OCI-LY3 (cell line): ENCODE results near the gene SLC25A10.

Experiments used
- H2AFZ ChIP-seq: fragments of 200-600, 300-600 bp; shearing (Covaris generic); 2 replicates; pipeline ENCODE4 v1.6.0; 2014; ENCODE audit warnings: antibody characterized with exemption, low read depth, low read length
- H3K27ac ChIP-seq: fragments of 200-600, 300-600 bp; sonication (generic); 2 replicates; pipeline ENCODE4 v1.5.1; 2014; ENCODE audit warnings: mild to moderate bottlenecking, low read length, moderate library complexity, mixed read lengths
- H3K27me3 ChIP-seq: fragments of 200-600, 300-600 bp; sonication (generic); 2 replicates; pipeline ENCODE4 v1.6.1; 2014; ENCODE audit warnings: low read depth, low read length, mixed read lengths
- H3K36me3 ChIP-seq: fragments of 200-600, 300-600 bp; sonication (generic); replicated peaks from 2 replicates; pipeline ENCODE3; 2014; ENCODE audit warnings: low read depth, low read length, mixed read lengths
- H3K4me1 ChIP-seq: fragments of 300-600, 200-600 bp; sonication (generic); 2 replicates; pipeline ENCODE4 v1.6.1; 2014; ENCODE audit warnings: low read length, mixed read lengths
- H3K4me2 ChIP-seq: fragments of 200-600, 300-600 bp; sonication (generic); 2 replicates; pipeline ENCODE4 v1.6.1; 2014; ENCODE audit warnings: low read length, mixed read lengths
- H3K4me3 ChIP-seq: fragments of 300-600, 200-600 bp; sonication (generic); 2 replicates; pipeline ENCODE4 v1.5.1; 2014; ENCODE audit warnings: antibody characterized with exemption, mild to moderate bottlenecking, low read length, moderate library complexity
- H3K79me2 ChIP-seq: fragments of 300-600, 200-600 bp; shearing (Covaris generic); 2 replicates; pipeline ENCODE4 v1.6.1; 2014; ENCODE audit warnings: mild to moderate bottlenecking, low read length, mixed read lengths
- H3K9ac ChIP-seq: fragments of 300-600, 200-600 bp; shearing (Covaris generic); 2 replicates; pipeline ENCODE4 v1.6.0; 2014; ENCODE audit warnings: mild to moderate bottlenecking, low read length, moderate library complexity
- H3K9me3 ChIP-seq: fragments of 200-600, 300-600 bp; shearing (Covaris generic); 2 replicates; pipeline ENCODE4 v1.6.1; 2014; ENCODE audit warnings: low read length, mixed read lengths; ENCODE audit not compliant: insufficient read depth
- H4K20me1 ChIP-seq: fragments of 200-600, 300-600 bp; sonication (generic); 2 replicates; pipeline ENCODE4 v1.6.1; 2016; ENCODE audit warnings: low read length, mixed read lengths; ENCODE audit not compliant: insufficient read depth
- EZH2phosphoT487 ChIP-seq: fragments of 200-600 bp; shearing (Covaris generic); IDR thresholded peaks from 2 replicates; pipeline ENCODE4 v1.6.1; 2018; ENCODE audit warnings: antibody characterized with exemption, mixed run types, low read depth
- TF ChIP-seq, protein P1 (sequence below): fragments of 200-600, 300-600 bp; sonication (generic); IDR thresholded peaks from 2 replicates; pipeline ENCODE4 v1.5.1; 2014; ENCODE audit warnings: antibody characterized with exemption, low read length, low read depth

The SLC25A10 gene

DNA sequence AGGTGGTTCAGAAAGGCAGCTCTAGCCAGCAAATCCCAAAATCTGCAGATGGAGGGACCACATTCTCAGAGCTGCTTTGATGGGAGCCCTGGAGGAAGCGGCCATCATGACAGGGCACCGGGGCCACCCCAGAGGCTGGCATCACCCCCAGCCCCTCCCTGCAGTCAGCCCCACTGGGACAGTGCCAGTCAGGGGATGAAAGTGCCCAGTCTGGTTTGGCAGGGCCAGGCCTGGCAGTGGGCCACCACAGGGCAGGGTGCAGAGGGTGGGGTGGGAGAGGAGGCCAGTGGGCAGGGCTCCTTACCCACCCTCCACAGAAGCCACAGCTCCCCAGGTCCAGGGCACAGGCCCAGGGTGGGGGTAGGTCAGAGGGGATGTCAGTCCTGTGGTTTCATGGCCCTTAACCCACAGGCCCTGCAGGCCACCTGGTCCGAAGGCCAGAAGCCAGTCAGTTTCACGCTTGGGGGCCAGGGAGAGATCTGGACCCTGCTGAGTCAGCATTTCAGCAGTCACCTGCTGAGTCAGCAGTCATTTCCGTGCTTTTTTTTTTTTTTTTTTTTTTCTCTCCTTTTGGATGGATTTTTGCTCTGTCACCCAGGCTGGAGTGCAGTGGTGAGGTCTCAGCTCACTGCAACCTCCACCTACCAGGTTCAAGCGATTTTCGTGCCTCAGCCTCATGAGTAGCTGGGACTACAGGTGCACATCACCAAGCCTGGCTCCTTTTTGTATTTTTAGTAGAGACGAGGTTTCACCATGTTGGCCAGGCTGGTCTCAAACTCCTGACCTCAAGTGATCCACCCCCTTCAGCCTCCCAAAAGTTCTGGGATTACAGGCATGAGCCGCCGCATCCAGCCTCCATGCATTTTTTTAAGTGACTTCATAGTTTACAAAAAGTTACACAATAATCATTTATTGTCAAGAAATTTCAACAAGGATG is 10.4 kb downstream of the SLC25A10 start:
- Histone ChIP-seq H3K4me2 (no peak overlapping the region), H3K4me1 (peaks cover 10% of the 10 kb centered on the region), H3K79me2 (no peaks in the 10 kb centered on the region), H3K9ac (no peak overlapping the region), H3K4me3 (no peak overlapping the region), H3K27me3 (0 out of 2 replicates have a peak, but pooled peaks cover 6% of the 10 kb centered on the region), H4K20me1 (no peaks in the 10 kb centered on the region), H2AFZ (no peak overlapping the region), H3K9me3 (no peaks in the 10 kb centered on the region), H3K36me3 (peaks cover 4% of the 10 kb centered on the region), H3K27ac (no peak overlapping the region)
- no peak for TF ChIP-seq EZH2phosphoT487
- TF ChIP-seq, protein P1, sequence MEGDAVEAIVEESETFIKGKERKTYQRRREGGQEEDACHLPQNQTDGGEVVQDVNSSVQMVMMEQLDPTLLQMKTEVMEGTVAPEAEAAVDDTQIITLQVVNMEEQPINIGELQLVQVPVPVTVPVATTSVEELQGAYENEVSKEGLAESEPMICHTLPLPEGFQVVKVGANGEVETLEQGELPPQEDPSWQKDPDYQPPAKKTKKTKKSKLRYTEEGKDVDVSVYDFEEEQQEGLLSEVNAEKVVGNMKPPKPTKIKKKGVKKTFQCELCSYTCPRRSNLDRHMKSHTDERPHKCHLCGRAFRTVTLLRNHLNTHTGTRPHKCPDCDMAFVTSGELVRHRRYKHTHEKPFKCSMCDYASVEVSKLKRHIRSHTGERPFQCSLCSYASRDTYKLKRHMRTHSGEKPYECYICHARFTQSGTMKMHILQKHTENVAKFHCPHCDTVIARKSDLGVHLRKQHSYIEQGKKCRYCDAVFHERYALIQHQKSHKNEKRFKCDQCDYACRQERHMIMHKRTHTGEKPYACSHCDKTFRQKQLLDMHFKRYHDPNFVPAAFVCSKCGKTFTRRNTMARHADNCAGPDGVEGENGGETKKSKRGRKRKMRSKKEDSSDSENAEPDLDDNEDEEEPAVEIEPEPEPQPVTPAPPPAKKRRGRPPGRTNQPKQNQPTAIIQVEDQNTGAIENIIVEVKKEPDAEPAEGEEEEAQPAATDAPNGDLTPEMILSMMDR: no peak

- H3K4me2 ChIP-seq: no peak overlapping the region
- 0 out of 2 replicates have a peak, but pooled peaks cover 6% of the 10 kb centered on the region for H3K27me3 ChIP-seq
- H3K27ac ChIP-seq: no peak overlapping the region
Measured at GRCh38 chr17:81723651-81724209, 11.6 kb downstream of the SLC25A10 start.

GRCh38 chr17:81725439-81725838 is 13.4 kb downstream of the SLC25A10 start:
- Histone ChIP-seq H3K4me1 (peaks cover 10% of the 10 kb centered on the region), H3K4me2 (no peak overlapping the region), H3K4me3 (no peak overlapping the region), H3K9me3 (no peaks in the 10 kb centered on the region), H3K79me2 (no peaks in the 10 kb centered on the region), H3K9ac (no peak overlapping the region), H3K27me3 (peaks cover 10% of the 10 kb centered on the region; the same call in 1 of the 2 replicates), H3K27ac (no peak overlapping the region), H3K36me3 (no peaks in the 10 kb centered on the region), H2AFZ (no peak overlapping the region), H4K20me1 (no peaks in the 10 kb centered on the region)
- TF ChIP-seq, protein P1: no peak
- TF ChIP-seq EZH2phosphoT487: no peak

More at GRCh38 chr17:81723651-81724209, 11.6 kb downstream of the SLC25A10 start:
- Histone ChIP-seq H3K9me3 (no peaks in the 10 kb centered on the region), H3K9ac (no peak overlapping the region), H3K4me3 (no peak overlapping the region), H4K20me1 (no peaks in the 10 kb centered on the region), H3K36me3 (no peaks in the 10 kb centered on the region), H3K4me1 (peaks cover 10% of the 10 kb centered on the region), H3K79me2 (no peaks in the 10 kb centered on the region), H2AFZ (no peak overlapping the region)
- TF ChIP-seq, protein P1: no peak
- TF ChIP-seq EZH2phosphoT487: no peak

DNA sequence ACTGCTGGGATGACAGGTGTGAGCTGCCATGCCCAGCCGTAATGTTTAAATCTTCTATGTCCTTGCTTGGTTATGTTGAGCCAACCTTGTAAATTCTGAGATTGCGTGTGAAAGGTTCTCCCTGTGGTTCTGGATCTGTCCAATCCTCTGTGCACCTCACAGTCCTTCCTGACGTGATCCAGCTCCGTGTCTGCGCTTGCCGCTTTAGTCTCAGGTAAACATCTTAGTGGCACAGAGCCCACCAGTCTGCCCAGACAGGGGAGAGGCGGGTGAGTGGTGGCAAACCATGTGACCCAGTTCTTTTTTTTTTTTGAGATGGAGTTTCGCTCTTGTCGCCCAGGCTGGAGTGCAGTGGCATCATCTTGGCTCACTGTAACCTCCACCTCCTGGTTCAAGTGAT is 13.9 kb downstream of the SLC25A10 start:
- Histone ChIP-seq H2AFZ (no peak overlapping the region), H3K9ac (no peak overlapping the region), H3K36me3 (no peaks in the 10 kb centered on the region), H3K4me1 (peaks cover 10% of the 10 kb centered on the region), H3K4me3 (no peak overlapping the region), H3K27ac (no peak overlapping the region), H3K9me3 (no peaks in the 10 kb centered on the region), H4K20me1 (no peaks in the 10 kb centered on the region), H3K4me2 (peak overlapping the region; percentile 54), H3K79me2 (no peaks in the 10 kb centered on the region), H3K27me3 (peaks cover 12% of the 10 kb centered on the region; the same call in 1 of the 2 replicates)
- TF ChIP-seq EZH2phosphoT487: no peak
- TF ChIP-seq, protein P1: no peak
